LoVo (cell line): ENCODE data around the gene LPP.

ENCODE experiments used
- DNase-seq: peaks from one replicate; pipeline ENCODE4 v3.0.0-alpha.2; 2016; ENCODE audit warnings: low spot score

The LPP gene

GRCh38 chr3:188137051-188137450 is 16.9 kb upstream of the LPP start:
- no peak for DNase-seq

- DNase-seq = no peak
Measured at GRCh38 chr3:188139466-188139865, 14.5 kb upstream of the LPP start.

GRCh38 chr3:188146219-188146618 is 7.7 kb upstream of the LPP start:
- DNase-seq = no peak

GRCh38 chr3:188147782-188148181 is 6.2 kb upstream of the LPP start:
- DNase-seq = no peak

- DNase-seq = no peak
Measured at GRCh38 chr3:188148318-188148717, 5.6 kb upstream of the LPP start.

GRCh38 chr3:188149587-188149986 is 4.4 kb upstream of the LPP start:
- no peak for DNase-seq

GRCh38 chr3:188150982-188151381 is 3.0 kb upstream of the LPP start:
- no peak for DNase-seq

GRCh38 chr3:188151438-188151837 is 2.5 kb upstream of the LPP start:
- no peak for DNase-seq

- peak; percentile 47 for DNase-seq
Measured at GRCh38 chr3:188152660-188153436, 1.1 kb upstream of the LPP start.

- DNase-seq = peak; percentile 81
Measured at GRCh38 chr3:188153437-188154013, 432 bp upstream of the LPP start.

GRCh38 chr3:188154809-188155574 is 1.0 kb downstream of the LPP start:
- DNase-seq = no peak

- no peak for DNase-seq
Measured at GRCh38 chr3:188156056-188156455, 2.1 kb downstream of the LPP start.

GRCh38 chr3:188157407-188157806 is 3.5 kb downstream of the LPP start:
- DNase-seq = no peak

GRCh38 chr3:188157971-188158370 is 4.0 kb downstream of the LPP start:
- DNase-seq = peak; percentile 42

- DNase-seq = no peak
Measured at GRCh38 chr3:188158731-188159310, 4.9 kb downstream of the LPP start.

- no peak for DNase-seq
Measured at GRCh38 chr3:188160751-188161150, 6.8 kb downstream of the LPP start.

- DNase-seq = peak; percentile 84
Measured at GRCh38 chr3:188164248-188164687, 10.3 kb downstream of the LPP start.

- no peak for DNase-seq
Measured at GRCh38 chr3:188165596-188165995, 11.6 kb downstream of the LPP start.

GRCh38 chr3:188166441-188166840 is 12.5 kb downstream of the LPP start:
- DNase-seq = no peak

GRCh38 chr3:188168186-188168585 is 14.2 kb downstream of the LPP start:
- DNase-seq = no peak

- no peak for DNase-seq
Measured at GRCh38 chr3:188168648-188169047, 14.7 kb downstream of the LPP start.

- no peak for DNase-seq
Measured at GRCh38 chr3:188169830-188170455, 16.0 kb downstream of the LPP start.
